Left lung (tissue), 10 donors: ENCODE measurements around the gene ATP2B3. TPM values are rescaled to one million over a fixed set of nuclear protein-coding genes. Genes with fewer than 3 reads are reported as not detected.

Experiments
- ATAC-seq: fragments of 200-7000 bp; cut with Tn5 transposase; one replicate; pipeline ENCODE4 v1.9.1; 2020; ENCODE audit warnings: moderate library complexity
- DNase-seq, 4 donors: peaks; one replicate each; pipeline ENCODE4 v3.0.0-alpha.2; 2013 to 2020
- H3K27ac ChIP-seq, 2 donors: fragments of 200-600 bp; sonication (generic) in 1 of 2; one replicate each; pipeline versions ENCODE4 v1.5.0 to v1.8.0; 2020 to 2021
- H3K27me3 ChIP-seq, 2 donors: fragments of 200-600 bp; sonication (generic) in 1 of 2; one replicate each; pipeline versions ENCODE4 v1.5.0 to v1.8.0; 2020 to 2021
- H3K36me3 ChIP-seq, 2 donors: fragments of 200-600 bp; sonication (generic) in 1 of 2; one replicate each; pipeline versions ENCODE4 v1.5.0 to v1.8.0; 2020 to 2021
- H3K4me1 ChIP-seq, 2 donors: fragments of 200-600 bp; one replicate each; pipeline ENCODE4 v1.8.0; 2021
- H3K4me3 ChIP-seq, 2 donors: fragments of 200-600 bp; sonication (generic) in 1 of 2; one replicate each; pipeline versions ENCODE4 v1.5.0 to v1.8.0; 2020 to 2021; ENCODE audit warnings: mild to moderate bottlenecking in 1 of 2
- H3K9me3 ChIP-seq, 2 donors: fragments of 200-600 bp; sonication (generic) in 1 of 2; one replicate each; pipeline versions ENCODE4 v1.5.0 to v1.8.0; 2020 to 2021
- intact Hi-C, 2 donors: fragments of 100-400 bp; cut with DNase I; formaldehyde crosslinking; loops; one replicate each; pipeline versions ENCODE4 v1.11.2 to v1.14.2; 2022
- polyA plus RNA-seq, 6 donors: library from polyadenylated mRNA; unstranded; fragments of 120-200 nt; gene quantifications; one replicate each; pipeline ENCODE4 v1.2.1, GENCODE V29; 2013; ENCODE audit not compliant: insufficient read length in 6 of 6
- total RNA-seq, 2 donors: library from RNA; stranded (reverse); fragmentation: NEBNext Ultra II Directional; extraction: Animal tissue kit (Norgen Biotek cat#: 25700); gene quantifications; one replicate each; pipeline ENCODE4 v1.2.1, GENCODE V29; 2021
- TF ChIP-seq, protein P1 (sequence below), 2 donors: fragments of 200-600 bp; sonication (generic) in 1 of 2; IDR thresholded peaks; one replicate each; pipeline versions ENCODE4 v1.5.0 to v1.8.0; 2021; ENCODE audit warnings: antibody characterized with exemption in 2 of 2
- donor health status: DM: no; HTN: yes; CAD: no.
- donor health status: DM: no; HTN: no; CAD: no.

Gene ATP2B3
- total and polyA plus RNA-seq, 8 donors: 0.10 to 0.33 (median 0.19) TPM; not detected in 2

DNA sequence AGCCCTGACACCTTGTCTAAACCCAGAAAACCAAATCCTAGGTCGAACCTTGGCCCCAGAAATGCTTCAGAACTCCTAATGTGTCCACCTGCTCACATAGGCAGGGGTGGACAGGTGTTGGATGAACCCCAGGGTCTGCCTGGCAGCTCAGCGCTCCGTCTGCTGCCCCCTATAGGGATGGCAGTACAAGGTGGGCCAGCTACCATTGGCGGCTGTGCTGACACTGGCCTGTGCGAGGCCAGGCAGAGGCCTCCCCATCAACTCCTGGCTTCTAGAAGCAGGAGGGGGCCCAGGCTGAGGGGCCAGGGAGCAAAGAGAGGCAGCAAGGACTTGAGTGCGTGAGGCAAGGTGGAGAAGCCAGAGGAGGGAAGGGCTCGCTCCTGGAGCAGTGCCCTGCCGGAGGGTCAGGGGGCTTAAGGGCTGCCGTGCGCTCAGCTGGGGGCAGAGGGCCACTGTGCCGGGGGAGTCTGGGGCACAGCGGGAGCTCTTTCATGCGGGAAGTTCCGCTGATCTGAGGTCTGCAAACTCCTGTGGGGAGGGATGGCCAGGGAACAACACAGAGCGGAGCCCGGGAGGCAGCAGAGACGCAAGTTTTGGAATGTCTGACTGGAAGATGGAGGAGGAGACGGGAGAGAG is 60.9 kb downstream of the ATP2B3 start:
- DNase-seq: no peak
- intact Hi-C loops: no loop called here
- peaks cover 0 to 7% of the 10 kb centered on the region in 2 donors for H3K4me1 ChIP-seq
- no peak overlapping the region for H3K4me3 ChIP-seq
- no peaks in the 10 kb centered on the region for H3K36me3 ChIP-seq
- no peak overlapping the region for H3K27ac ChIP-seq
- no peaks in the 10 kb centered on the region for H3K9me3 ChIP-seq
- H3K27me3 ChIP-seq: no peaks in the 10 kb centered on the region
- TF ChIP-seq, protein P1, sequence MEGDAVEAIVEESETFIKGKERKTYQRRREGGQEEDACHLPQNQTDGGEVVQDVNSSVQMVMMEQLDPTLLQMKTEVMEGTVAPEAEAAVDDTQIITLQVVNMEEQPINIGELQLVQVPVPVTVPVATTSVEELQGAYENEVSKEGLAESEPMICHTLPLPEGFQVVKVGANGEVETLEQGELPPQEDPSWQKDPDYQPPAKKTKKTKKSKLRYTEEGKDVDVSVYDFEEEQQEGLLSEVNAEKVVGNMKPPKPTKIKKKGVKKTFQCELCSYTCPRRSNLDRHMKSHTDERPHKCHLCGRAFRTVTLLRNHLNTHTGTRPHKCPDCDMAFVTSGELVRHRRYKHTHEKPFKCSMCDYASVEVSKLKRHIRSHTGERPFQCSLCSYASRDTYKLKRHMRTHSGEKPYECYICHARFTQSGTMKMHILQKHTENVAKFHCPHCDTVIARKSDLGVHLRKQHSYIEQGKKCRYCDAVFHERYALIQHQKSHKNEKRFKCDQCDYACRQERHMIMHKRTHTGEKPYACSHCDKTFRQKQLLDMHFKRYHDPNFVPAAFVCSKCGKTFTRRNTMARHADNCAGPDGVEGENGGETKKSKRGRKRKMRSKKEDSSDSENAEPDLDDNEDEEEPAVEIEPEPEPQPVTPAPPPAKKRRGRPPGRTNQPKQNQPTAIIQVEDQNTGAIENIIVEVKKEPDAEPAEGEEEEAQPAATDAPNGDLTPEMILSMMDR (IDR thresholded peaks at IDR 0.05): no peak
- no peak for ATAC-seq

DNA sequence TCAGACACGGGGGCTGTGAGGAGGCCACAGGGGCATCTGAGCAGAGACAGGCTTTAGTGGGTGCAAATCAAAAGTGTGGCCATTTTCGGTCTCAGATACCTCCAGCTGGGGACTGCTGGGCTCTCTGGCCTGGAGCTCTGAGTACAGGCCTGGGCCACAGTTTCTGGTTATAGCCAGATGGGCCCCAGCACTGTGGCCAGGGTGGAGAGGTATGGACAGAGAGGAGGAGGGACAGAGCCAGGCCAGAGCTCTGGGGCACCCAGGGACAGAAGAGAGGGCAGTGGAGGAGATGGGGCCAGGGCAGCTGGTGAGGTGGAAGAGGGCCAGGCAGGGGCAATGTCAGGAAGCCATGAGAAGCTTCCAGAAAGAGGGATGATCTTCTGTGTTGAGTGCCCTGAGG is 61.4 kb downstream of the ATP2B3 start:
- H3K36me3 ChIP-seq: no peaks in the 10 kb centered on the region
- H3K9me3 ChIP-seq: no peaks in the 10 kb centered on the region
- ATAC-seq (no peak), DNase-seq (no peak)
- intact Hi-C loops: no loop called here
- no peak overlapping the region for H3K4me3 ChIP-seq
- peaks cover 0 to 7% of the 10 kb centered on the region in 2 donors for H3K4me1 ChIP-seq
- TF ChIP-seq, protein P1 (IDR thresholded peaks at IDR 0.05): no peak
- H3K27me3 ChIP-seq: no peaks in the 10 kb centered on the region
- H3K27ac ChIP-seq: no peak overlapping the region

DNA sequence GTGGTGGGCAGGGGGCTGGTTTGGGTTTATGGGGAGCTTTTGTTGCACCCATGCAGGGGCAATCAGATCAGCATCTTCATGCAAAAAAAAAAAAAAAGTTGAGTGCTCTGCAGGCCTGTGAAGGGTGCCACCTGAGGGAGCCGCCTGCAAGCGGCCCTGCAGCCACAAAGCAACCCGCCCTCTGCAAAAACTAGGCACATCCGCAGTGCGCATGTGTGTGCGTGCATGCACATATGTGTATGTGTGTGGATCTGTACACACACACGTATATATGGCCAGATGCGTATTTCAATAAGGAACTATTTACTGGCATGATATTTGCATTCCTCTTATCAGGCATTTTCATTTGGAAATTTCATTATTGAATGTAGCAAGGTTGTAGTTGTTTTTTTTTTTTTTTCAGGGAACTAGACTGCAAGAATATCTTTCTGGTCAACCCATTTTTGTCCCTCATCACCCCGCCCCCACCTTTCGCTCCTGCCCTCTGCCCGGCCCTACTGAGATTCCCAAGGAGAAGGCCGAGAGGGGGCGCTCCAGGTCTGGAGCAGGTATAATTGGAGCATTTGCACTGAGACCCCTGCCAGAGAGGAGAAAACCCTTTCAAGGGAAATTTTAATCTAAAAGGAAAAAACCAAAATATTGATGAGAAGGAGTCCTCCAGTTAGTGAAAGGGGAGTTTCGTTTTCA is 63.4 kb downstream of the ATP2B3 start:
- no peak overlapping the region for H3K4me3 ChIP-seq
- ATAC-seq: no peak
- no peaks in the 10 kb centered on the region for H3K27me3 ChIP-seq
- peaks cover 0 to 7% of the 10 kb centered on the region in 2 donors for H3K4me1 ChIP-seq
- no peaks in the 10 kb centered on the region for H3K36me3 ChIP-seq
- intact Hi-C loops: no loop called here
- H3K9me3 ChIP-seq: no peaks in the 10 kb centered on the region
- TF ChIP-seq, protein P1 (IDR thresholded peaks at IDR 0.05): no peak
- no peak for DNase-seq
- no peak overlapping the region for H3K27ac ChIP-seq

- Histone ChIP-seq H3K4me3 (no peak overlapping the region), H3K9me3 (no peaks in the 10 kb centered on the region), H3K27ac (no peak overlapping the region), H3K27me3 (no peaks in the 10 kb centered on the region), H3K4me1 (peaks cover 0 to 7% of the 10 kb centered on the region in 2 donors), H3K36me3 (peaks cover 0 to 13% of the 10 kb centered on the region in 2 donors)
- DNase-seq (peak in 3 of 4 donors; percentile 22 to 69 (median 47)), ATAC-seq (peak; percentile 56)
- intact Hi-C loops: no loop called here
- TF ChIP-seq, protein P1 (IDR thresholded peaks at IDR 0.05): no peak
Measured at GRCh38 chrX:153582896-153583295, 65.5 kb downstream of the ATP2B3 start.

DNA sequence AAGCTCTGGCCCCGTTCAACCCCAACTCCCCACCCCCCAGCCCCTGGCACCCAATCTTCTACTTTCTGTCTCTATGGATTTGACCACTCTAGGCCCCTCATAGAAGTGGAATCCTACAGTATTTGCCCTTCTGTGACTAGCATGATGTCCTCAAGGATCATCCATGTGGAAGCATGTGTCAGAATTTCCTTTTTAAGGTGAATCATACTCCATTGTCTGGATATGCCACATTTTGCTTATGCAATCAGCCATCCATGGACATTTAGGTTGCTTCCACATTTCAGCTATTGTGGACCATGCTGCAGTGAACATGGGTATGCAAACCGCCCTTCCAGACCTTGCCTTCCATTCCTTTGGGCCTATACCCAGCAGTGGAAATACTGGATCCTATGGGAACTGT is 66.0 kb downstream of the ATP2B3 start:
- TF ChIP-seq, protein P1 (IDR thresholded peaks at IDR 0.05): no peak
- no peak for ATAC-seq
- H3K9me3 ChIP-seq: no peaks in the 10 kb centered on the region

More for the DNA sequence above, 66.0 kb downstream of the ATP2B3 start:
- no peak overlapping the region for H3K27ac ChIP-seq
- H3K27me3 ChIP-seq: no peaks in the 10 kb centered on the region
- intact Hi-C loops: no loop called here
- no peak for DNase-seq
- H3K4me3 ChIP-seq: no peak overlapping the region
- H3K4me1 ChIP-seq: peaks cover 0 to 7% of the 10 kb centered on the region in 2 donors
- peaks cover 0 to 18% of the 10 kb centered on the region in 2 donors for H3K36me3 ChIP-seq
